Measurements from ENCODE around the gene COMMD9. TPM values are rescaled to one million over a fixed set of nuclear protein-coding genes. Genes with fewer than 3 reads are reported as not detected.

Gene COMMD9
- total and polyA plus RNA-seq, 2 of the 4 experiments (the other 2 are of a cell fraction): 50.7 to 58.3 TPM

Other genes with a start within 250 kb of the COMMD9 start
- 3.3 and 3.6 TPM in 2 replicates for gene PRR5L, start 6.9 kb upstream of the COMMD9 start, total RNA-seq (2012; rRNA removed)
- 2.6 and 2.9 TPM in 2 replicates for gene PRR5L, start 6.9 kb upstream of the COMMD9 start, polyA plus RNA-seq (2012; rRNA removed)
- gene TRAF6, start 220.8 kb upstream of the COMMD9 start, total RNA-seq (2012; rRNA removed): 15.3 and 17.6 TPM in 2 replicates
- 5.6 and 6.0 TPM in 2 replicates for gene TRAF6, start 220.8 kb upstream of the COMMD9 start, polyA plus RNA-seq (2012; rRNA removed)